Measurements from ENCODE around the gene KIAA0753.

KIAA0753 gene

GRCh38 chr17:6677158-6677831 is 36.8 kb upstream of the KIAA0753 start:
- no peak for TF ChIP-seq CTCF (IDR thresholded peaks at IDR 0.05; ENCODE audit: low read depth, low read length)
- no peak overlapping the region for H3K4me3 ChIP-seq (replicated peaks in 1 of 2; ENCODE audit: low read depth in 2 of 2, low read length in 2 of 2)
- DNase-seq (ENCODE audit: low read depth in 2 of 2): peak; percentile 6 to 9

GRCh38 chr17:6676802-6677157 is 36.3 kb upstream of the KIAA0753 start:
- H3K4me3 ChIP-seq (replicated peaks in 1 of 2; ENCODE audit: low read depth in 2 of 2, low read length in 2 of 2): no peak overlapping the region
- no peak for TF ChIP-seq CTCF (IDR thresholded peaks at IDR 0.05; ENCODE audit: low read depth, low read length)
- no peak for DNase-seq (ENCODE audit: low read depth in 2 of 2)

- TF ChIP-seq CTCF (IDR thresholded peaks at IDR 0.05; ENCODE audit: low read depth, low read length): no peak
- no peak for DNase-seq (ENCODE audit: low read depth in 2 of 2)
- no peak overlapping the region for H3K4me3 ChIP-seq (replicated peaks in 1 of 2; ENCODE audit: low read depth in 2 of 2, low read length in 2 of 2)
These were observed 34.8 kb upstream of the KIAA0753 start for GRCh38 chr17:6675201-6675825.

GRCh38 chr17:6674586-6674985 is 34.1 kb upstream of the KIAA0753 start:
- TF ChIP-seq CTCF (IDR thresholded peaks at IDR 0.05; ENCODE audit: low read depth, low read length): no peak
- DNase-seq (ENCODE audit: low read depth in 2 of 2): no peak
- no peak overlapping the region for H3K4me3 ChIP-seq (replicated peaks in 1 of 2; ENCODE audit: low read depth in 2 of 2, low read length in 2 of 2)

GRCh38 chr17:6671431-6671830 is 30.9 kb upstream of the KIAA0753 start:
- no peak overlapping the region for H3K4me3 ChIP-seq (replicated peaks in 1 of 2; ENCODE audit: low read depth in 2 of 2, low read length in 2 of 2)
- DNase-seq (ENCODE audit: low read depth in 2 of 2): no peak
- no peak for TF ChIP-seq CTCF (IDR thresholded peaks at IDR 0.05; ENCODE audit: low read depth, low read length)

GRCh38 chr17:6670999-6671398 is 30.5 kb upstream of the KIAA0753 start:
- H3K4me3 ChIP-seq (replicated peaks in 1 of 2; ENCODE audit: low read depth in 2 of 2, low read length in 2 of 2): no peak overlapping the region
- no peak for TF ChIP-seq CTCF (IDR thresholded peaks at IDR 0.05; ENCODE audit: low read depth, low read length)
- no peak for DNase-seq (ENCODE audit: low read depth in 2 of 2)

All from cardiac fibroblast (primary cell).